NCI-H2196 (cell line): ENCODE results near the gene FANCB.

Experiments
- DNase-seq: peaks from one replicate; lab custom pipeline; 2025; ENCODE audit not compliant: unreplicated experiment; lab: John Stamatoyannopoulos, UW

The FANCB gene

GRCh38 chrX:14872851-14873675, at the start of gene FANCB, which contains the start of gene MOSPD2:
Gene FANCB (minus strand): TSS chrX:14873069. CDS start chrX:14865510, 7,559 bp downstream.
Gene MOSPD2 (plus strand): TSS chrX:14873421. CDS start chrX:14873529, 108 bp downstream.
- DNase-seq: peak; percentile 90

- DNase-seq: no peak
Observed at GRCh38 chrX:14922437-14922836, 49.6 kb upstream of the FANCB start.

GRCh38 chrX:14920196-14920595, 47.3 kb upstream of the FANCB start:
- DNase-seq: no peak

GRCh38 chrX:14919407-14919806, 46.5 kb upstream of the FANCB start:
- no peak for DNase-seq

GRCh38 chrX:14916017-14916674, 43.3 kb upstream of the FANCB start:
- DNase-seq: no peak

GRCh38 chrX:14915596-14915995, 42.7 kb upstream of the FANCB start:
- DNase-seq: no peak

GRCh38 chrX:14913241-14913640, 40.4 kb upstream of the FANCB start:
- no peak for DNase-seq

GRCh38 chrX:14903891-14904290, 31.0 kb upstream of the FANCB start:
- no peak for DNase-seq

GRCh38 chrX:14902537-14902936, 29.7 kb upstream of the FANCB start:
- DNase-seq: no peak

GRCh38 chrX:14899607-14900006, 26.7 kb upstream of the FANCB start:
- no peak for DNase-seq

GRCh38 chrX:14897042-14897441, 24.2 kb upstream of the FANCB start:
- DNase-seq: no peak

- no peak for DNase-seq
Observed at GRCh38 chrX:14896273-14896672, 23.4 kb upstream of the FANCB start.

- no peak for DNase-seq
Observed at GRCh38 chrX:14886252-14886651, 13.4 kb upstream of the FANCB start.

GRCh38 chrX:14884714-14885113, 11.8 kb upstream of the FANCB start:
- no peak for DNase-seq

- no peak for DNase-seq
Observed at GRCh38 chrX:14883826-14884225, 11.0 kb upstream of the FANCB start.

- DNase-seq: no peak
Observed at GRCh38 chrX:14875624-14876023, 2.8 kb upstream of the FANCB start.

GRCh38 chrX:14873676-14874049, 794 bp upstream of the FANCB start:
- DNase-seq: no peak

GRCh38 chrX:14872355-14872754, 514 bp downstream of the FANCB start:
- no peak for DNase-seq

- no peak for DNase-seq
Observed at GRCh38 chrX:14871767-14872166, 1.1 kb downstream of the FANCB start.

- DNase-seq: no peak
Observed at GRCh38 chrX:14865201-14865600, 7.7 kb downstream of the FANCB start.

GRCh38 chrX:14864631-14865030, 8.2 kb downstream of the FANCB start:
- DNase-seq: no peak

GRCh38 chrX:14851526-14851925, 21.3 kb downstream of the FANCB start:
- DNase-seq: no peak
